ENCODE measurements around the gene PFKFB4.

PFKFB4 gene

DNA sequence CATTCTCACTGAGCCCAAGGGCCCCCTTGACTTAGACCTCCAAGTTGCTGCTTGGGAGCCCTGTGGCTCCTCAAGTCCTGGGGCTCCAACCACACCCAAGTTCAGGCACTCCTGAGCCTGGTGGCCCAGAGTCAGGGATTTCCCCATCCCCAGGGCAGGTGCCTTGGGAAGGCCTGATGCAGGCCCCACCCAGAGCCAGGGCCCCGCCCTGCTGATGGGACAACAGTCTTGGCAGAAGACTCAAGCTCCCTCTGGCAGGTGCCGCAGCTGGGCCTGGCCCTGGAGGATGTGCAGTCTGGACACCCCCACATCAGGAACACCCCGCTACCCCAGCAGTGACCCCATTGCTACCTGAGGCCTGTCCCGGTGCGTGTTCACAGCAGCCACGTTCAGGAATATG, 35.0 kb downstream of the PFKFB4 start:
- H3K27ac ChIP-seq = no peak overlapping the region
- TF ChIP-seq CTCF (conservative IDR thresholded peaks at IDR 0.05) = no peak

GRCh38 chr3:48519277-48519643, 37.3 kb downstream of the PFKFB4 start:
- no peak overlapping the region for H3K27ac ChIP-seq
- no peak for TF ChIP-seq CTCF (conservative IDR thresholded peaks at IDR 0.05)

GRCh38 chr3:48518638-48519276, 37.8 kb downstream of the PFKFB4 start:
- H3K27ac ChIP-seq = no peak overlapping the region
- no peak for TF ChIP-seq CTCF (conservative IDR thresholded peaks at IDR 0.05)

DNA sequence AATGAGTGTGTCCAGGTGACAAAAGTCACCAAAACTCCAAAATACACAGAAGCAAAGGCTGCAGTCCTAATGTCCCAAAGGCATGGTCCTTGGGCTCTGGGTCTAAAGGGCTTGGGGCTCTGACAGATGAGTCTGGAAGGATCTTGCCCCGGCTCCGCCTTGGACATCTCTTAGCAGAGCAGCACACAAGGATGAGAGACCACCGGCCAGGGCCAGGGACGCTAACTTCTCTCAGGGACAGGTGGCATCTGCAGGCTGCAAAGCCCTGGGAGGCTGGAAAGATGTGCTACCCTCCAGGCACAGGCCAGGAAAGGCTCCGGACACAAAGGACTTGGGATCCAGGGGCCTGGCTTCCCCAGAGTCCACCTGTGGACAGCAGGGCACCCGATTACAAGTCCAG, 38.5 kb downstream of the PFKFB4 start:
- TF ChIP-seq CTCF (conservative IDR thresholded peaks at IDR 0.05) = no peak
- no peak overlapping the region for H3K27ac ChIP-seq

- no peak overlapping the region for H3K27ac ChIP-seq
- no peak for TF ChIP-seq CTCF (conservative IDR thresholded peaks at IDR 0.05)
Observed at GRCh38 chr3:48516571-48516970, 40.0 kb downstream of the PFKFB4 start.

DNA sequence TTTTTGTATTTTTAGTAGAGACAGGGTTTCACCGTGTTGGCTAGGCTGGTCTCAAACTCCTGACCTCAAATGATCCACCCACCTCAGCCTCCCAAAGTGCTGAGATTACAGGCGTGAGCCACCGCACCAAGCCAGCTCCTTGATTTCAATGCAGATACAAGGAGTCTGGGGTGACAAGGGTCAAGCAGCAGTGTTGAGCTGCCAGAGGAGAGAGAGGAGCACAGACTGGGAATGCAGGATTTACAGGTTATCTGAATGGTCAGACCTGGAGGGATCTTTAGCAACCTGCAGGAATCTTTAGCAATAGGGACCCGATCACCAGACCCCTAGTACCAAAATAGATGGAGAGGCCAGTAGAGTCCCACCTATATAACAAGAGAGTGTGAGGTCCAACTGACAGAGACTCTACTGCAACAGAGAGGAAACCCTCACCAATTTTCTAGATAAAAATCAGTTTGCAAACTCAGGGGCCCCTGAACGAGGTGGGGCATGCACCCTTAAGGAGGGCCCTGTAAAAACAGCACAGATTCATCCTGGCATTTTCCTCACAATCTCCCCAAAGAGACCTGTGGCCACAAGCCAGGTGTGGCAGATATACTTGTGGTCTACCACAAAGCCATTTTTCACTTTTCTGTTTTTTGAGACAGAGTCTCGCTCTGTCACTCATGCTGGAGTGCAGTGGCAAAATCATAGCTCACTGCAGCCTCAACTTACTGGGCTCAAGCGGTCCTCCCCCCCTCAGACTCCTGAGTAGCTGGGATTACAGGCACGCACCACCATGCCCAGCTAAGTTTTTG, 42.0 kb downstream of the PFKFB4 start:
- TF ChIP-seq CTCF (conservative IDR thresholded peaks at IDR 0.05) = no peak
- H3K27ac ChIP-seq = no peak overlapping the region

GRCh38 chr3:48511551-48511950, 45.1 kb downstream of the PFKFB4 start:
- no peak for TF ChIP-seq CTCF (conservative IDR thresholded peaks at IDR 0.05)
- no peak overlapping the region for H3K27ac ChIP-seq
